ENCODE data around the gene SKAP2.

DNA sequence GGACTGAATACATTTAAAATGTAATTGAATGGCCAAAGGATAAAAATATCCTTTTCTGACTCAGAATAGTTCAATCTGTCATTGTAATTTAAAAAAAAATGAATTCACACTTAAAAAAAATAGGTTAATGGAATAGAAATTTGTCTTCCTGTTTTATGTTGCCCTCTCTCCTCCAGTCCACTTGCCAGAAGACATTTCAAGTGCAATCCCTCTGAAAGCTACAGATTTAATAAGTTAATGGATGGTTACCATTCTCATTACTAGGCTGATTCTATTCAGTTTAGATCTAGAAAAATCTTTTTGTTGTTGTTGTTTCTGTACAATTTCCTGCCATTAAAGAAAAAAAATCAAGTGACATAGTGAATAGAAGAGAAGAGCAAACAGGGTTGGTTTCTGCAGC lies 142.9 kb downstream of the SKAP2 start:
- TF ChIP-seq, protein P1, sequence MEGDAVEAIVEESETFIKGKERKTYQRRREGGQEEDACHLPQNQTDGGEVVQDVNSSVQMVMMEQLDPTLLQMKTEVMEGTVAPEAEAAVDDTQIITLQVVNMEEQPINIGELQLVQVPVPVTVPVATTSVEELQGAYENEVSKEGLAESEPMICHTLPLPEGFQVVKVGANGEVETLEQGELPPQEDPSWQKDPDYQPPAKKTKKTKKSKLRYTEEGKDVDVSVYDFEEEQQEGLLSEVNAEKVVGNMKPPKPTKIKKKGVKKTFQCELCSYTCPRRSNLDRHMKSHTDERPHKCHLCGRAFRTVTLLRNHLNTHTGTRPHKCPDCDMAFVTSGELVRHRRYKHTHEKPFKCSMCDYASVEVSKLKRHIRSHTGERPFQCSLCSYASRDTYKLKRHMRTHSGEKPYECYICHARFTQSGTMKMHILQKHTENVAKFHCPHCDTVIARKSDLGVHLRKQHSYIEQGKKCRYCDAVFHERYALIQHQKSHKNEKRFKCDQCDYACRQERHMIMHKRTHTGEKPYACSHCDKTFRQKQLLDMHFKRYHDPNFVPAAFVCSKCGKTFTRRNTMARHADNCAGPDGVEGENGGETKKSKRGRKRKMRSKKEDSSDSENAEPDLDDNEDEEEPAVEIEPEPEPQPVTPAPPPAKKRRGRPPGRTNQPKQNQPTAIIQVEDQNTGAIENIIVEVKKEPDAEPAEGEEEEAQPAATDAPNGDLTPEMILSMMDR (IDR thresholded peaks at IDR 0.05) = no peak
- TF ChIP-seq POLR2A (IDR thresholded peaks at IDR 0.05) (no peak), POLR2AphosphoS5 (IDR thresholded peaks at IDR 0.05) (no peak)
